Fibroblast of villous mesenchyme (primary cell): ENCODE data around the gene PARP15. TPM values are rescaled to one million over a fixed set of nuclear protein-coding genes. Genes with fewer than 3 reads are reported as not detected.
A peak's percentile ranks its signal among the peaks of the same experiment; 100 is the strongest.

ENCODE experiments used
- DNase-seq: peaks from one replicate; pipeline ENCODE4 v3.0.0-alpha.2; 2010; ENCODE audit warnings: low read depth
- H3K4me3 ChIP-seq: 2 replicates; pipeline ENCODE4 v1.5.1; 2011; ENCODE audit warnings: low read depth, mild to moderate bottlenecking, low read length
- total RNA-seq: library from RNA; depleted of rRNA; stranded (reverse); fragments of >200 nt; gene quantifications from 2 replicates; pipeline ENCODE4 v1.2.3, GENCODE V29; 2012
- TF ChIP-seq, protein P1 (sequence below): IDR thresholded peaks from 2 replicates; pipeline ENCODE4 v1.5.1; 2012; ENCODE audit warnings: low read depth, mild to moderate bottlenecking, low read length; ENCODE audit not compliant: insufficient read depth

Gene PARP15
- total RNA-seq, 1 donor: under 0.01 TPM

DNA sequence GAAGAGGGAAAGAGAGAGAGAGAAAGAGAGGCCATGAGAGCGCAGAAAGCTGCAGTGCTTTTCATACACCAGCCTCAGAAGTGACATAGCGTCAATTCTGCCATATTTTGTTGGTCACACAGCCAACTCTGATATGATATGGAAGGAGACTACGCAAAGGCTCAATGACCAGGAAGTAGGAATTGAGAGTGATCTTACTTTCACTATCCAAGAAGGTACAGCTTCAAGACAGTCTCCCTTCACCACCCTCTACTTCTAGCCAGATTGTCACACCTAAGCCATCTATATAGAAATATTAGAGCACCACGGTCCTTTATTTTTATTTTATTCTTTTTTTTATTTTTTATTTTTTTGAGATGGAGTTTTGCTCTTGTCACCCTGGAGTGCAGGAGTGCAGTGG, 21.1 kb downstream of the PARP15 start:
- TF ChIP-seq, protein P1, sequence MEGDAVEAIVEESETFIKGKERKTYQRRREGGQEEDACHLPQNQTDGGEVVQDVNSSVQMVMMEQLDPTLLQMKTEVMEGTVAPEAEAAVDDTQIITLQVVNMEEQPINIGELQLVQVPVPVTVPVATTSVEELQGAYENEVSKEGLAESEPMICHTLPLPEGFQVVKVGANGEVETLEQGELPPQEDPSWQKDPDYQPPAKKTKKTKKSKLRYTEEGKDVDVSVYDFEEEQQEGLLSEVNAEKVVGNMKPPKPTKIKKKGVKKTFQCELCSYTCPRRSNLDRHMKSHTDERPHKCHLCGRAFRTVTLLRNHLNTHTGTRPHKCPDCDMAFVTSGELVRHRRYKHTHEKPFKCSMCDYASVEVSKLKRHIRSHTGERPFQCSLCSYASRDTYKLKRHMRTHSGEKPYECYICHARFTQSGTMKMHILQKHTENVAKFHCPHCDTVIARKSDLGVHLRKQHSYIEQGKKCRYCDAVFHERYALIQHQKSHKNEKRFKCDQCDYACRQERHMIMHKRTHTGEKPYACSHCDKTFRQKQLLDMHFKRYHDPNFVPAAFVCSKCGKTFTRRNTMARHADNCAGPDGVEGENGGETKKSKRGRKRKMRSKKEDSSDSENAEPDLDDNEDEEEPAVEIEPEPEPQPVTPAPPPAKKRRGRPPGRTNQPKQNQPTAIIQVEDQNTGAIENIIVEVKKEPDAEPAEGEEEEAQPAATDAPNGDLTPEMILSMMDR: no peak
- no peak overlapping the region for H3K4me3 ChIP-seq
- no peak for DNase-seq

DNA sequence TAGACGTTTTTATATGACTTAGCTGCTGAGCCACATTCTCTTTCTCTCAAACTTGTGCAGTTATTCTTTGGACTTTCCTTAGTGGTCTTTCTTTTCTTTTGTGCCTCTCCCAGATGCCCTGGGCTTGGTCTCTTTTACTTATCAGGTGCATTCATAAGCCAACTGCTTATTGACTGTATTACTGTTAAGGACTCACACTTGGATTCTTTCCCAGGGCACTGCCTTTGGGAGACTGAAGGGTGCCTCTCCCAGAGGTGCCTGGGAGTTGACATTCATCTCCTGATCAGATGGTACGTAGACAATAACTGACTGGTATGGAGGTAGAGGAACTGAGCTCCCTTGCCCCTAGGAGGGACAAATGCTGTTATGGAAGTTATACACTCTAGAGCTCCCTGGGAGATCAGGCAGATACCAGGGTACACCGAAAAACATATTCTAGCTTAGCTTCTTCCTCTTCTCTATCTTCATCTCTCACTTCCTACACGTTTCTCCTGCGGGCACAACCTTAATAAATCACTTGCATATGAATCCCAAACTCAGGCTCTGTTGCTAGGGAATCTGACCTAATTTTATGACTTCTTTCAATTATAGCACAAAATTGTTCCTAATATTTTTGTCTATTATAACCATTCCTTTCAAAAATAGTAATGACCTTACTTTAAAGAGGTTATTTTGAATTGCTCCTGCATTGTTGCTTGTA, 24.7 kb downstream of the PARP15 start:
- H3K4me3 ChIP-seq: no peak overlapping the region
- no peak for DNase-seq
- TF ChIP-seq, protein P1: no peak

DNA sequence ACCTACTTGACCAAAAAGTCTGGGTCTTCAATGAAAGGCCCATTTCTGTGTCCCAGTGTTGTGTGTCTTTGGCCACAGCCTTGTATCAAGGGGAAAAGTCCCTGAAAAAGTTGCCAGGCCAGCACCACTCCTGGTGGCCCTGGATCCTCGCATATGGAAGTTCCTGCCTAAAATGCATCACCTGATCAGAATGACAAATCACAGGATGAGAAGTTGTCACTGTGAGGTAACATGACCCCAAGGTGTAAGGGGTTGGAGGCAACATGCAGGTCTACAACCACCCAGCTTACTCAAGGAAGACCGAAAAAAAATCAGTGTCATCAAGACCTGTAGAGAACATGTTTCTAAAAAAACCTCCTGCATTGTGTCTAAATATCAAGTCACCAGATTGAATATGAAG, 25.6 kb downstream of the PARP15 start:
- TF ChIP-seq, protein P1: no peak
- no peak overlapping the region for H3K4me3 ChIP-seq
- no peak for DNase-seq

DNA sequence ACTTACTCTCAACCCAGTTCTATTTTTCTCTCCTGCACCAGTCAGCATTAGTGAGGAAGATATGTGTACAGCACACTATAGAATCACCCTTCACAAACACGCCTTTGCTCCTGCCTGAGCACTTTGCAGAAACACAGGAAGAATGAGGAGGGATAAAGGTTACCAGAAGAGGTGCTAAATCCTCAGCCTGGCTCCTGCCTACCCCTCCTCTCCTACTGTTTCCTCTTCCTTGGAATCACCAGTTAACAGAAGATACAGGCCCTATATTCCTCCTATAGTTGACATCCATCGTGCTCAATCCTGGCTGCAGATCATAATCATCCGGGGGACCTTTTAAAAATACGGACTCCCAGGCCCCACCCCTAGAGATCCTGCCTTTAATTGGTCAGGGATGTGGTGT, 28.9 kb downstream of the PARP15 start:
- DNase-seq: no peak
- TF ChIP-seq, protein P1: no peak
- H3K4me3 ChIP-seq: no peak overlapping the region

DNA sequence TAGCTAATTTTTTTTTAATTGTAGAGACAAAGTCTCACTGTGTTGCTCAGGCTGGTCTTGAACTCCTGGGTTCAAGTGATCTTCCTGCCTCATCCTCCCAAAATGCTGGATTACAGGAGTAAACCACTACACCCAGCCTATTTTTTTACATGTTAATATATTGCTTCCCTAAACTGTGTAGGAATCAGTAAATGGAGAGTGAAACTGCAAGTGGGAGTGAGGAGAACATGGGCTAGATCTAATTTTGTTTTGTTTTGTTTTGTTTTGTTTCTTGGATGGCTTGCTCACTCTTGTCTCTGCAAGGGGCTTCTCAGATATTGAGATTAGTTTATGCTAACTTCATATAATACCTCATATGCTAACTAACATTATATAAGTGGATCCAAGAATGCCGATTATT, 31.5 kb downstream of the PARP15 start:
- TF ChIP-seq, protein P1: no peak

DNA sequence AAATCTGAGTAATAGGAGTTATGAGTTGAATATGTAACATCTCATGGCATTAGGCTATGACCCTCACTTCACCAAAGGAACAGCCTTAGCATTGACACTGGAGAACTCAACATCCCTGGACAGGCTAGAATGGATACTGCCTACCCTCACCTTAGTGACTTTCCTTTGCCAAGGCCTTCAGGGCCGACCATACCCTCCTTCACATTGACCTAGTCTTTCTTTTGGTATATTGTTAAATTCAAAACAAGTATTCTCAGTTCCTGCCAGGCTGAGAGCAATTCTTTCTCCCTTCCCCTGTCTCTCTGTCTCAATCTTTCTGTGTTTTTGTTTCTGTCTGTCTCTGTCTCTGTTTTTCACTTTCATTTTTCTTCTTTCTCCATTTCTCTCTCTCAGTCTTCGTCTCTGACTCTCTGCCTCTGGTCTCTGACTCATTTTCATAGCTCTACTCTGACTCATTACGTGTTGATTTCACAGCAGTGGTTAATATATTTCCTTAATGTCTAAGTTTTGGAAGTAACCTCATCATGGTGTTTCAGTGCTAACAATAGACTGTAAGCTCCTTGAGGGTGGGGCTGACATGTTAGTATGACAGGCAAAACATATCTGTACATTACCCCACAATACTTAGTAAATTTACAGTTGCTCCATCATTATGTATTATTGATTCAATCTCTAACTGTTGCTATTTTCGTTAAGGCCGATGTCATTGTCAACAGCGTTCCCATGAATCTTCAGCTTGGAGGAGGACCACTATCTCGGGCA, 32.5 kb downstream of the PARP15 start:
- no peak overlapping the region for H3K4me3 ChIP-seq
- DNase-seq: peak; percentile 79
- TF ChIP-seq, protein P1: no peak

More for the DNA sequence above, 31.5 kb downstream of the PARP15 start:
- DNase-seq: no peak
- H3K4me3 ChIP-seq: no peak overlapping the region
